Skeletal muscle tissue (tissue), 4 donors: ENCODE measurements around the gene GEN1. TPM values are rescaled to one million over a fixed set of nuclear protein-coding genes. Genes with fewer than 3 reads are reported as not detected.

ENCODE experiments used
- H3K27ac ChIP-seq: one replicate; pipeline ENCODE4 v1.7.0; 2013; ENCODE audit warnings: mild to moderate bottlenecking, low read depth, low read length, inconsistent platforms
- H3K27me3 ChIP-seq, 3 donors: one replicate each; pipeline ENCODE4 v1.7.0; 2013; ENCODE audit warnings: low read length in 3 of 3; ENCODE audit not compliant: control insufficient read depth in 3 of 3, insufficient read depth in 3 of 3
- H3K36me3 ChIP-seq, 3 donors: one replicate each; pipeline ENCODE4 v1.7.0; 2013; ENCODE audit warnings: low read length in 3 of 3; ENCODE audit not compliant: control insufficient read depth in 3 of 3, insufficient read depth in 3 of 3
- H3K4me1 ChIP-seq, 3 donors: one replicate each; pipeline ENCODE4 v1.7.0; 2013; ENCODE audit warnings: low read length in 3 of 3, mild to moderate bottlenecking in 3 of 3; ENCODE audit not compliant: control insufficient read depth in 3 of 3, insufficient read depth in 3 of 3
- H3K4me3 ChIP-seq, 3 donors: one replicate each; pipeline ENCODE4 v1.7.0; 2013; ENCODE audit warnings: low read length in 3 of 3
- H3K9ac ChIP-seq, 3 donors: one replicate each; pipeline ENCODE4 v1.7.0; 2013; ENCODE audit warnings: low read length in 3 of 3, mild to moderate bottlenecking in 3 of 3, moderate library complexity in 2 of 3, low read depth in 1 of 3
- H3K9me3 ChIP-seq, 3 donors: one replicate each; pipeline ENCODE4 v1.7.0; 2013; ENCODE audit warnings: low read length in 3 of 3; ENCODE audit not compliant: control insufficient read depth in 3 of 3
- total RNA-seq: library from RNA; depleted of rRNA; stranded (reverse); fragments of >200 nt; gene quantifications from one replicate; pipeline ENCODE4 v1.2.3, GENCODE V29; 2014
- donor health status: Osteomylitis.

The GEN1 gene
- total RNA-seq, 1 donor from 2014 or later = 11.0 TPM

DNA sequence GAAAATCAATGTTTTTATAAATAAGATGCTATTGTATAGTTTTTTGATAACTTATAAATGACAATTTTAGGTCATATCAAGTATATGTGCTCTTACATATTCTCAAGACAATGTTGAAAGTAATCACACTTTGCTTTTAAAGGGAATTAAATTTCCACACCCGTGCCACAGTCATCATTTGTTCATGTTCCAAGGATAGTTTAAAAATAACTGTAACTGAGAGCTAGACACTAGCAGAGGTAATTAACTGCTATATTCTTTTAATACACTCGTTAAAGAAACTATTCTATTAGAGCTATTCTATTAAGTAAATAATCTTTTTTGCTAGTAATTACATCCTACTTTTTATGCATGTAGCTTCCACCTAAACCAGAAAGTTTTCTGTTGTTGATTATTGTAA lies 18.0 kb downstream of the GEN1 start:
- Histone ChIP-seq H3K4me1 (no peaks in the 10 kb centered on the region), H3K27me3 (no peaks in the 10 kb centered on the region), H3K4me3 (no peak overlapping the region), H3K9me3 (no peaks in the 10 kb centered on the region), H3K36me3 (no peaks in the 10 kb centered on the region), H3K27ac (peak overlapping the region; percentile 23), H3K9ac (peak overlapping the region in 1 of 3 donors; percentile 1)

DNA sequence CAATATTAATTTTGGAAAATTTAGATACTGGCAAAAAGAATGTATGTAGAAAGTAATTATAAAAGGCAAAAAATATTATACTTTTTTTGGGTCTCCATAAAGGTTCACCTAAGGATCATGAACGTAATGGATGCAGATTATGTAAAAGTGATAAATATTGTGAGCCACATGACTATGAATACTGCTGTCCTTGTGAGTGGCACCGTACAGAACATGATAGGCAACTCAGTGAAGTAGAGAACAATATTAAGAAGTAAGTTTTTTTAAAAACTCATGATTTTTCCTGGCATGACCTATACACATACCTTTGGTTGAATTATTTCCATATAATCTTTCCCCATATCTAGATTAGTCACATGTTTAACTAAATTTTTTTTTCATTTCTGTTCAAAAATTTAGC lies 18.6 kb downstream of the GEN1 start:
- Histone ChIP-seq H3K27ac (peak overlapping the region; percentile 23), H3K36me3 (no peaks in the 10 kb centered on the region), H3K27me3 (no peaks in the 10 kb centered on the region), H3K9me3 (no peaks in the 10 kb centered on the region), H3K4me3 (no peak overlapping the region), H3K4me1 (no peaks in the 10 kb centered on the region), H3K9ac (no peak overlapping the region)

DNA sequence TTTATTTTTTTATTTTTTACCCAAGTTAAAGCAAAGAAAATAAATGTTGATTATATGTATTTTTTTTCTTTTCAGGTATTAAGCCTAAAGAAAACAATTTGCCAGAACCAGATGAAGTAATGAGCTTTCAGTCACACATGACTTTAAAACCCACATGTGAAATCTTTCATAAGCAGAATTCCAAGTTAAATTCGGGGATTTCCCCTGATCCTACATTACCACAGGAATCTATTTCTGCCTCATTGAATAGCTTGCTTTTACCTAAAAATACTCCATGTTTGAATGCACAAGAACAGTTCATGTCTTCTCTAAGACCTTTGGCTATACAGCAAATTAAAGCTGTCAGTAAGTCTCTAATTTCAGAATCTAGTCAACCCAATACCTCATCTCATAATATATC lies 26.6 kb downstream of the GEN1 start:
- peaks cover 0 to 8% (median 0%) of the 10 kb centered on the region in 3 donors for H3K36me3 ChIP-seq
- no peaks in the 10 kb centered on the region for H3K4me1 ChIP-seq
- H3K27ac ChIP-seq = no peak overlapping the region
- H3K9ac ChIP-seq = no peak overlapping the region
- no peaks in the 10 kb centered on the region for H3K27me3 ChIP-seq
- H3K4me3 ChIP-seq = no peak overlapping the region
- H3K9me3 ChIP-seq = no peaks in the 10 kb centered on the region

DNA sequence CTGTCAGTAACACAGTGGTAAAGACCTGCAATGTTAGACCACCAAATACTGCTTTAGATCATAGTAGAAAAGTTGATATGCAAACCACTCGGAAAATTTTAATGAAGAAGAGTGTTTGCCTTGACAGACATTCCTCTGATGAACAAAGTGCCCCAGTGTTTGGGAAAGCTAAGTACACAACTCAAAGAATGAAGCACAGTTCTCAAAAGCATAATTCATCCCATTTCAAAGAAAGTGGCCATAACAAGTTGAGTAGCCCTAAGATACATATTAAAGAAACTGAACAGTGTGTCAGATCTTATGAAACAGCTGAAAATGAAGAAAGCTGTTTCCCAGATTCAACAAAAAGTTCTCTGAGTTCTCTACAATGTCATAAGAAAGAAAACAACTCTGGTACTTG lies 27.5 kb downstream of the GEN1 start:
- Histone ChIP-seq H3K4me3 (no peak overlapping the region), H3K27me3 (no peaks in the 10 kb centered on the region), H3K9ac (no peak overlapping the region), H3K27ac (no peak overlapping the region), H3K9me3 (no peaks in the 10 kb centered on the region), H3K36me3 (peaks cover 0 to 8% (median 0%) of the 10 kb centered on the region in 3 donors), H3K4me1 (no peaks in the 10 kb centered on the region)

DNA sequence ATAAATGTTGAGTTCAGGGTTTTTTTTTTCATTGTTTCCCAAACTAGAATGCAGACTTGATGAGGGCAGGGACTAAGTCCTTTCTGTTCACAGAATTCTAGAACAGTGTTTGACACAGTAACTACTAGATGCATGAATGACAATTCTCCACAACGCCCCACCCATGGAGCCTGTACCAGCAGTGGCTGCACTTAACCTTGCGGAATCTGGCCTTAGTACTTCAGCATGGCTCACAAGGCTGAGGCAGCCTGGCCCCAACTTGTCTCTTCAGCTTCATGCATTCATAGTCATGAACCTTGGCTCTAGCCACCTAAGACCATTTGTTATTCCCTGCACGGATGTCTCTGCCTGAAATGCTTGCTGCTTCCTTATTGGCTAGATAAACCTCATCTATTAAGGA lies 32.8 kb downstream of the GEN1 start:
- no peak overlapping the region for H3K9ac ChIP-seq
- peaks cover 0 to 2% (median 2%) of the 10 kb centered on the region in 3 donors for H3K4me1 ChIP-seq
- no peaks in the 10 kb centered on the region for H3K9me3 ChIP-seq

DNA sequence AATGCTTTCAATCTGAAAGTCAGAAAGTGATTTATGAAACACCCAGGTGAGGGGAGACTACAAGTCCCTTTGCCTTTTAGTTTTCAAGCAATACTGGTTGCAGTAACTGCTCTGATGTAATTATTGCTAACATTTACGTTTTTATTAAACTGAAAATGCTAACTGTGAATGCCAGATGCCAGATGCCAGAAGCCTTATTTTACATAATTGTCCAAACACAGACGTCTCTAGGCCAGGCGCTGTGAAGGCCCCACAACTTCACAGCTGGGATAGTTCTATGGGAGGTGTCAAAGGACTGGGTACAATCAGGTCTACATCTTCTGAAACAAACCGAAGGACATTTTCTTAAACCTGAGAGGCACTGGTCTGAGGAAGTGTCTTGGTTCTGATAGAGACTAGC lies 34.8 kb downstream of the GEN1 start:
- Histone ChIP-seq H3K9me3 (no peaks in the 10 kb centered on the region), H3K27ac (no peak overlapping the region), H3K9ac (no peak overlapping the region), H3K4me3 (no peak overlapping the region), H3K4me1 (peaks cover 7 to 10% (median 9%) of the 10 kb centered on the region in 3 donors), H3K27me3 (no peaks in the 10 kb centered on the region), H3K36me3 (no peaks in the 10 kb centered on the region)

More for the DNA sequence above, 32.8 kb downstream of the GEN1 start:
- H3K36me3 ChIP-seq = no peaks in the 10 kb centered on the region
- H3K27me3 ChIP-seq = no peaks in the 10 kb centered on the region
- H3K4me3 ChIP-seq = no peak overlapping the region
- no peak overlapping the region for H3K27ac ChIP-seq

DNA sequence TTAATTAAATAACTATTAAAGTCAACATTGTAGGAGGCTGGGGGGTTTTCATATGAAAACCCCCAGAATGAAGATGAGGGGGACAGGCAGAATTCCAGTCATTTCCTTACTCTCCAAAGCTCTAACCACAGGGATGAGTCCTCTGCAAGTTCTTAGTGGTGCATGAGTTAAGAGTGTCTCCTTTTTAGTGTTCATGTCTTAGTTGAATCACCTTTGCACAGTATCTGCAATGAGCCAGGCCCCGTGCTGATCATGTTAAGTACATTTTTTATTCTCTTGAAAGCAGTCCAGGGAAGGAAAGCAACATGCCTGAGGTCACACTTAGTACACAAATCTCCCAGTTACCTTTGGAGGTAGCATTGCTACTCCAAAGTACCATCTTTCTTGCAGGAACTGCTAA lies 36.6 kb downstream of the GEN1 start:
- Histone ChIP-seq H3K27ac (no peak overlapping the region), H3K9ac (no peak overlapping the region)

DNA sequence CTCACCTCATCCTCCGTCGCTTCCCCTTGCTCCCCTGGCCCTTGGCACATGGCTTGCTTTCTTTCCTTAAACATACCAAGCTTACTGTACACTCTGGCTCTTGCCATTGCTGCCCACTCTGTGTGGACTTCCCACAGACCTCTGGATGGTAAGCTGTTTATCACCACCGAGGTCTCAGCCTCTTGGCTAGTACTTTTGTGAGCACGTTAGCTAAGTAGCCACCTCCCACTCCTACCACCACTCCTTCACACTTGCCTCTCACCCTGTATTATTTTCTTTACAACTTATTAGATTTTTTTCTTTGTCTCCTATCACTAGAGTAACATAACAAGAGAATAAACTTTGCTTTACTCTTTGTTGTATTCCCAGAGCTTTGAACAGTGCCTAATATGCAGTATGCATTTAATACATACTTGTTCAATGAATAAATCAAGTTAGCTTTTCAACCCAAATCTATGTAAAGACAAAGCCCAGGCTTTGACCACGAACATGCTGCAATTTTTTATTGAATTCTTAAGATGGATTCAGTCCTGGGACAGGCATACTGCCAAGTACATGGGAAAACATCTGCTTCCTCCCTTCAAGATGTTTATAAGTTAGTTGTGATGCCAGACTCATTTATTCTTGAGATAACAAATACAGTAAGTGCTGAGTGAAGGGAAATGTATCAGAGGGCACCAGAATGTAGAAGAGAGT lies 37.3 kb downstream of the GEN1 start:
- no peaks in the 10 kb centered on the region for H3K27me3 ChIP-seq
- no peak overlapping the region for H3K9ac ChIP-seq
- H3K9me3 ChIP-seq = no peaks in the 10 kb centered on the region
- no peak overlapping the region for H3K4me3 ChIP-seq
- H3K36me3 ChIP-seq = no peaks in the 10 kb centered on the region
- H3K27ac ChIP-seq = no peak overlapping the region
- H3K4me1 ChIP-seq = peaks cover 16 to 21% (median 21%) of the 10 kb centered on the region in 3 donors

More for the DNA sequence above, 36.6 kb downstream of the GEN1 start:
- Histone ChIP-seq H3K27me3 (no peaks in the 10 kb centered on the region), H3K4me3 (no peak overlapping the region), H3K4me1 (peaks cover 16 to 21% (median 20%) of the 10 kb centered on the region in 3 donors), H3K36me3 (no peaks in the 10 kb centered on the region), H3K9me3 (no peaks in the 10 kb centered on the region)

DNA sequence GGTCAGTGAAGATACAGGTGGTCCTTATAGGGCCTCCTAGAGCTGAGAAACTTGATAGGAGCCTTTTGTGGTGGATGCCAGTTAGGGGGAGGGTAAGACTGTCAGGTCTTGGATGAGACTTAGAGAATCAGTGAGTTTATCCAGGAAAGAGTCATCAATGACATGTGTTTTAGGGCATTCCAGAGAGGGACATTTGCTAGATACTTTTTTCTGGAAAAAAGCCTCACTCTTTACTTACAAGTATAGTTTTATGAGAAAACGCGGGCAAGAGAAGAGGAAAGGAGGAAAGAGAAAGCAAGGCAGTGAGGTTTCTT lies 37.8 kb downstream of the GEN1 start:
- no peak overlapping the region for H3K9ac ChIP-seq
- no peaks in the 10 kb centered on the region for H3K36me3 ChIP-seq
- no peak overlapping the region for H3K27ac ChIP-seq
- H3K4me3 ChIP-seq = no peak overlapping the region
- H3K27me3 ChIP-seq = no peaks in the 10 kb centered on the region
- H3K4me1 ChIP-seq = peaks cover 16 to 21% (median 21%) of the 10 kb centered on the region in 3 donors
- H3K9me3 ChIP-seq = no peaks in the 10 kb centered on the region

DNA sequence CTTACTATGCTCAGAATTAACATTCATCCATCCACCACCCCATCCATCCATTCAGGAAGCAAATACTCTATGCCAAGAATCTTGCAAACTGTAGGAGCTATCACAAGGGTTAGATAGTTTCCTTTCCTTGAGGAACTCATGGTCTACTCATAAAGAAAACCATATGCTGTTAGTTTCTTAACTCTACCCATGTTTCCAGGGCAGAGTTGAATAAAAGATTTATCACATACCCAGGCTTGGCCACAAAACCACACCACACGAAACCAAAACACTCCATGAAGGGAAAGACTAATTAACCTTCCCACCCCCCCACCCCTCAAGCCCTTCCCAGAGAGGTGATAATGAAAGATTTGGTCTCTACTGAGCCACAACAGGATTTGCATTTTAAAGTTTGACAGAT lies 38.6 kb downstream of the GEN1 start:
- Histone ChIP-seq H3K27me3 (no peaks in the 10 kb centered on the region), H3K4me1 (peaks cover 16 to 21% (median 21%) of the 10 kb centered on the region in 3 donors), H3K27ac (no peak overlapping the region), H3K36me3 (no peaks in the 10 kb centered on the region), H3K4me3 (no peak overlapping the region), H3K9me3 (no peaks in the 10 kb centered on the region), H3K9ac (no peak overlapping the region)
